GM11168 (cell line): ENCODE data around the gene PRSS50.

Experiments used
- in situ Hi-C: fragments of 300-500 bp; cut with MboI; formaldehyde crosslinking; loops from one replicate; pipeline ENCODE4 v1.12.0; 2022; ENCODE audit warnings: low sequenced_read_pairs; ENCODE audit not compliant: unreplicated experiment

PRSS50 gene

GRCh38 chr3:46729038-46729437 lies 11.4 kb upstream of the PRSS50 start:
- in situ Hi-C loops = no loop called here

GRCh38 chr3:46725621-46726314 lies 8.1 kb upstream of the PRSS50 start:
- in situ Hi-C loops = no loop called here

GRCh38 chr3:46724424-46724823 lies 6.8 kb upstream of the PRSS50 start:
- in situ Hi-C loops = loop anchor here (25.0 kb wide), 2 partner anchors 288 to 638 kb away; no protein-coding TSS in a partner anchor

- in situ Hi-C loops = loop anchor here (25.0 kb wide), 2 partner anchors 290 to 640 kb away; no protein-coding TSS in a partner anchor
These were observed 4.8 kb upstream of the PRSS50 start for GRCh38 chr3:46722443-46722842.

GRCh38 chr3:46721009-46721408 lies 3.3 kb upstream of the PRSS50 start:
- in situ Hi-C loops = loop anchor here (25.0 kb wide), 2 partner anchors 291 to 641 kb away; no protein-coding TSS in a partner anchor

GRCh38 chr3:46719735-46720271 lies 2.1 kb upstream of the PRSS50 start:
- in situ Hi-C loops = loop anchor here (25.0 kb wide), 2 partner anchors 292 to 642 kb away; no protein-coding TSS in a partner anchor

GRCh38 chr3:46719044-46719565 lies 1.4 kb upstream of the PRSS50 start:
- in situ Hi-C loops = loop anchor here (25.0 kb wide), 2 partner anchors 293 to 643 kb away; no protein-coding TSS in a partner anchor

- in situ Hi-C loops = loop anchor here (25.0 kb wide), 2 partner anchors 296 to 646 kb away; no protein-coding TSS in a partner anchor
These were observed 918 bp downstream of the PRSS50 start for GRCh38 chr3:46716461-46717441.

GRCh38 chr3:46715507-46716175 lies 2.0 kb downstream of the PRSS50 start:
- in situ Hi-C loops = loop anchor here (25.0 kb wide), 2 partner anchors 297 to 647 kb away; no protein-coding TSS in a partner anchor

- in situ Hi-C loops = loop anchor here (25.0 kb wide), 2 partner anchors 297 to 647 kb away; no protein-coding TSS in a partner anchor
These were observed 2.8 kb downstream of the PRSS50 start for GRCh38 chr3:46714728-46715506.

GRCh38 chr3:46713898-46714552 lies 3.6 kb downstream of the PRSS50 start:
- in situ Hi-C loops = loop anchor here (25.0 kb wide), 2 partner anchors 298 to 648 kb away; no protein-coding TSS in a partner anchor

- in situ Hi-C loops = loop anchor here (25.0 kb wide), 2 partner anchors 299 to 649 kb away; no protein-coding TSS in a partner anchor
These were observed 4.4 kb downstream of the PRSS50 start for GRCh38 chr3:46713050-46713897.

- in situ Hi-C loops = loop anchor here (25.0 kb wide), 2 partner anchors 300 to 650 kb away; no protein-coding TSS in a partner anchor
These were observed 5.2 kb downstream of the PRSS50 start for GRCh38 chr3:46712191-46713049.

- in situ Hi-C loops = loop anchor here (25.0 kb wide), 2 partner anchors 301 to 651 kb away; no protein-coding TSS in a partner anchor
These were observed 5.9 kb downstream of the PRSS50 start for GRCh38 chr3:46711760-46712159.

- in situ Hi-C loops = loop anchor here (25.0 kb wide), 2 partner anchors 301 to 651 kb away; no protein-coding TSS in a partner anchor
These were observed 6.4 kb downstream of the PRSS50 start for GRCh38 chr3:46711305-46711704.
